CD4-positive, alpha-beta T cell (primary cell): Measurements from ENCODE around the gene FAM135A. TPM values are rescaled to one million over a fixed set of nuclear protein-coding genes. Genes with fewer than 3 reads are reported as not detected.

Source experiments
- ATAC-seq: fragments of 200-7000 bp; cut with Tn5 transposase; one replicate; pipeline ENCODE4 v1.10.0; 2022; ENCODE audit warnings: mild to moderate bottlenecking; ENCODE audit not compliant: poor library complexity
- CTCF ChIA-PET: fragments of 350-600 bp; sonication (Branson Sonifier 250); formaldehyde crosslinking; loops from one replicate; lab custom pipeline; 2021; ENCODE audit warnings: antibody characterized with exemption, inconsistent platforms; lab: Charles Lee
- POLR2A ChIA-PET: fragments of 350-600 bp; sonication (Branson Sonifier 250); formaldehyde crosslinking; loops from one replicate; lab custom pipeline; 2021; ENCODE audit warnings: antibody characterized with exemption, inconsistent platforms; lab: Charles Lee
- DNase-seq, 14 experiments: peaks; one replicate each; pipeline ENCODE4 v3.0.0-alpha.2; 2013 to 2020; ENCODE audit warnings: mixed read lengths in 2 of 14
- H3K27ac ChIP-seq, 2 donors: one replicate each; pipeline versions ENCODE4 v1.5.1 to v1.7.0; 2013; ENCODE audit warnings: low read length in 2 of 2, low read depth in 1 of 2, mild to moderate bottlenecking in 1 of 2
- H3K27me3 ChIP-seq, 2 experiments: 1 replicate in 1 of 2; 2 replicates in 1 of 2; pipeline versions ENCODE4 v1.6.1 to v1.7.0; 2013; ENCODE audit warnings: low read length in 2 of 2, control low read depth in 1 of 2, mild to moderate bottlenecking in 1 of 2, moderate library complexity in 1 of 2; ENCODE audit not compliant: insufficient read depth in 2 of 2, control insufficient read depth in 1 of 2
- H3K36me3 ChIP-seq: one replicate; pipeline ENCODE4 v1.6.1; 2013; ENCODE audit warnings: low read length, control low read depth; ENCODE audit not compliant: insufficient read depth
- H3K4me1 ChIP-seq: one replicate; pipeline ENCODE4 v1.6.1; 2013; ENCODE audit warnings: low read length, control low read depth; ENCODE audit not compliant: insufficient read depth
- H3K4me3 ChIP-seq: one replicate; pipeline ENCODE4 v1.5.1; 2013; ENCODE audit warnings: mild to moderate bottlenecking, low read length, moderate library complexity
- H3K9me3 ChIP-seq, 2 experiments: 1 replicate in 1 of 2; 2 replicates in 1 of 2; pipeline versions ENCODE4 v1.6.1 to v1.7.0; 2013; ENCODE audit warnings: low read length in 2 of 2, mild to moderate bottlenecking in 2 of 2, control low read depth in 1 of 2, moderate library complexity in 1 of 2; ENCODE audit not compliant: control insufficient read depth in 1 of 2, insufficient read depth in 1 of 2
- H3K27ac Mint-ChIP-seq: one replicate; pipeline ENCODE4 v1.8.0; 2020; ENCODE audit warnings: mixed read lengths
- H3K27me3 Mint-ChIP-seq: one replicate; pipeline ENCODE4 v1.8.0; 2021; ENCODE audit warnings: mixed read lengths
- H3K36me3 Mint-ChIP-seq: one replicate; pipeline ENCODE4 v1.8.0; 2021; ENCODE audit warnings: low read depth, mixed read lengths
- H3K4me1 Mint-ChIP-seq: one replicate; pipeline ENCODE4 v1.8.0; 2021; ENCODE audit warnings: low read depth, mixed read lengths
- H3K4me3 Mint-ChIP-seq: one replicate; pipeline ENCODE4 v1.8.0; 2020; ENCODE audit warnings: mild to moderate bottlenecking, mixed read lengths
- H3K9me3 Mint-ChIP-seq: one replicate; pipeline ENCODE4 v1.8.0; 2020; ENCODE audit warnings: mixed read lengths
- intact Hi-C, 2 experiments: fragments of 100-400 bp; cut with DNase I in 1 of 2; cut with micrococcal nuclease in 1 of 2; formaldehyde crosslinking; loops; one replicate each; pipeline versions ENCODE4 v1.15.1 to v1.9.0; 2023 to 2025; cut with DNase I, micrococcal nuclease
- total RNA-seq, 174 experiments: library from RNA in 2 of 174; stranded (reverse) in 2 of 174; gene quantifications; one replicate each; pipeline ENCODE4 v1.2.3 and lab custom pipeline; 2021 to 2026
- TF ChIP-seq, protein P1 (sequence below): fragments of 200-600 bp; IDR thresholded peaks from one replicate; pipeline ENCODE4 v1.8.0; 2022; ENCODE audit warnings: antibody characterized with exemption, mild to moderate bottlenecking

The FAM135A gene
- total RNA-seq, 2 experiments from 2014 or later = 5.6 to 6.6 TPM

DNA sequence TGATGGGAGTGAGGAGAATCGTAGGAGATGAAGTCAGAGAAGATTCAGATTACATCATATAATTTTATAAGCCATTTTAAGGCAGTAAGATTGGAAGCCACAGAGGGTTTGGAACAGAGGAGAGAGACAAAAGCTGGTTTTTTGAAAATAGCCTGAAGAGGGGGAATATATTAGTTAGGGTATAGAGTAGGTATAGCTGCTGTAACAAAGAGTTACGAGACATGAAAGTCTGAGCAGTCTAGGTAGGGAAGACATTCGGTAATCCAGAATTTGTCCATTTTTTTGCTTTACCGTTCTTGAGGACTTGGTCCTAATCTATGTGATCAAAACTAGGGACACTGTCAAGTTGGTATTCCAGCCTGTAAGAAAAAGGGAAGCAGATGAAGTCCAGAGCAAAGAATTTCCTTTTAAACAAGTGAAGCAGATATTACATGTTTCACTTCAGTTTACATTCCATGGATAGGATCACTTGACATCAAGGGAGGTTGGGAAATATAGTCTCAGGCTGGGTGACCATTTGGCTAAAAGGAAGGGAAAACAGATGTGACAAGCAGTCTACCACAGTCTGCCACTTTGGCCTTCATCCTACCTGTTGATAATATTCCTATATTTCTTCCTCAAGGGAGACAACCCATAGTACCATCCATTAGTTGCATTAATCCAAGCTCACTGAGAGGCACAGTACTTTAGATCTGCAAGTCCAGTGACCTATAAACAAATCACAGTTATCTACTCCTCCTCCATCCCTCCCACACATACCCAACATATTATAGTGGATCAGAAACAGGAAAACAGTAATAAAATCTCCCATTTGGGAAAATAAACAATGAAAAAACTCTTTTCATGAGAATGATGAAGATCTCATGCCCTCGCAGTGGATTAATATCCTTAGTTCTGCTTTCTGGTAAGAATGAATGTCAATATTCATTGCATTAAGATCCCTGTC lies 10.2 kb downstream of the FAM135A start:
- ChIA-PET CTCF (no interaction called here), POLR2A (no interaction called here)
- H3K36me3 Mint-ChIP-seq = peaks cover 28% of the 10 kb centered on the region
- Histone ChIP-seq H3K4me3 (no peak overlapping the region), H3K27me3 (no peaks in the 10 kb centered on the region), H3K4me1 (no peaks in the 10 kb centered on the region), H3K9me3 (no peaks in the 10 kb centered on the region), H3K27ac (no peak overlapping the region), H3K36me3 (peaks cover 3% of the 10 kb centered on the region)
- H3K9me3 Mint-ChIP-seq = no peaks in the 10 kb centered on the region
- H3K27ac Mint-ChIP-seq = no peak overlapping the region
- TF ChIP-seq, protein P1, sequence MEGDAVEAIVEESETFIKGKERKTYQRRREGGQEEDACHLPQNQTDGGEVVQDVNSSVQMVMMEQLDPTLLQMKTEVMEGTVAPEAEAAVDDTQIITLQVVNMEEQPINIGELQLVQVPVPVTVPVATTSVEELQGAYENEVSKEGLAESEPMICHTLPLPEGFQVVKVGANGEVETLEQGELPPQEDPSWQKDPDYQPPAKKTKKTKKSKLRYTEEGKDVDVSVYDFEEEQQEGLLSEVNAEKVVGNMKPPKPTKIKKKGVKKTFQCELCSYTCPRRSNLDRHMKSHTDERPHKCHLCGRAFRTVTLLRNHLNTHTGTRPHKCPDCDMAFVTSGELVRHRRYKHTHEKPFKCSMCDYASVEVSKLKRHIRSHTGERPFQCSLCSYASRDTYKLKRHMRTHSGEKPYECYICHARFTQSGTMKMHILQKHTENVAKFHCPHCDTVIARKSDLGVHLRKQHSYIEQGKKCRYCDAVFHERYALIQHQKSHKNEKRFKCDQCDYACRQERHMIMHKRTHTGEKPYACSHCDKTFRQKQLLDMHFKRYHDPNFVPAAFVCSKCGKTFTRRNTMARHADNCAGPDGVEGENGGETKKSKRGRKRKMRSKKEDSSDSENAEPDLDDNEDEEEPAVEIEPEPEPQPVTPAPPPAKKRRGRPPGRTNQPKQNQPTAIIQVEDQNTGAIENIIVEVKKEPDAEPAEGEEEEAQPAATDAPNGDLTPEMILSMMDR = no peak
- ATAC-seq = no peak
- intact Hi-C loops = no loop called here
- no peaks in the 10 kb centered on the region for H3K27me3 Mint-ChIP-seq
- H3K4me1 Mint-ChIP-seq = no peaks in the 10 kb centered on the region
- no peak for DNase-seq
- no peak overlapping the region for H3K4me3 Mint-ChIP-seq

DNA sequence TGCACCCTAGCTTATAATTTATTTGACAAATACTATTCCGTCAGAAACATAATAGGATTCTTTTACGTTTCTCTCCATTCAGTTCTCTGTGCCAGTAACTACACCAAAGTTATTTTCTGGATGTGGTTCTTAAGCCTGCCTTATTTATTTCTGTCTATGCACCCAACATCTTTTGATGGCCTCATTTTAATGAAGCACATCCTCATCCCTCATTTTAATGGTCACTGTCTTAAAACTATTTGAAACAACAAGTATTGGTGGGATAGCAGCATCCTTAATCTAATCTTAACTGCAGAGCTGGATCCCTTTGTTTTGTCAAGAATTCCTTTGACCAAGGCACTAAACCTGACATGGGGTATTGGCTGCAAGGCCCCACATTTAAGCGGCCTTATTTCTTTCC lies 11.0 kb downstream of the FAM135A start:
- no peaks in the 10 kb centered on the region for H3K4me1 ChIP-seq
- ATAC-seq (no peak), DNase-seq (no peak)
- ChIA-PET CTCF (no interaction called here), POLR2A (no interaction called here)
- no peak overlapping the region for H3K4me3 Mint-ChIP-seq
- peaks cover 3% of the 10 kb centered on the region for H3K36me3 ChIP-seq
- intact Hi-C loops = no loop called here
- H3K27me3 ChIP-seq = no peaks in the 10 kb centered on the region
- no peaks in the 10 kb centered on the region for H3K9me3 ChIP-seq
- TF ChIP-seq, protein P1 = no peak
- no peak overlapping the region for H3K4me3 ChIP-seq
- H3K27ac ChIP-seq = no peak overlapping the region
- no peaks in the 10 kb centered on the region for H3K9me3 Mint-ChIP-seq
- H3K27ac Mint-ChIP-seq = no peak overlapping the region
- peaks cover 31% of the 10 kb centered on the region for H3K36me3 Mint-ChIP-seq
- H3K27me3 Mint-ChIP-seq = no peaks in the 10 kb centered on the region
- no peaks in the 10 kb centered on the region for H3K4me1 Mint-ChIP-seq

DNA sequence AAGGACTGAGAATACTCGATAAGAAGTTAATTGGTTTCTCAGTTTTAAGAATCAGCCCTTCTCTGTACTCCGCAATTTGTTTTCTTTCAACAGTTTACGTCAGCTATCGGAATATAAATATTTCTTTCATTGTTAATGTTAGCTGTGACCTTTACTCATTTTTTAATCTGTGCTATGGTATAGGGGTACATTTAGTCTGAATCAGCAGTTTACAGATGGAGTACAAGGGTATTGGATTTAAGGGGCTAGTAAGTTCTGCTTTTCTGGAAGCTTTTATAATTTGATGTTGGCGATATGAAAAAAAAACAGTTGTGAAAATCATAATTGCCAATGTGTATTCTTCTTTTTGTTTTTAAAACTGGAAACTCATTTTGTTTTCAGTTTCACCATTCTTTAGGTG lies 23.0 kb downstream of the FAM135A start:
- Histone ChIP-seq H3K36me3 (no peaks in the 10 kb centered on the region), H3K9me3 (no peaks in the 10 kb centered on the region), H3K4me1 (no peaks in the 10 kb centered on the region), H3K27ac (no peak overlapping the region), H3K27me3 (no peaks in the 10 kb centered on the region), H3K4me3 (no peak overlapping the region)
- ChIA-PET POLR2A (no interaction called here), CTCF (interaction anchor here (0.6 kb wide), 1 partner anchor 185 kb away, joined by 3 read pairs; no protein-coding TSS in a partner anchor)
- TF ChIP-seq, protein P1 = no peak
- peaks cover 34% of the 10 kb centered on the region for H3K36me3 Mint-ChIP-seq
- no peaks in the 10 kb centered on the region for H3K4me1 Mint-ChIP-seq
- peaks cover 3% of the 10 kb centered on the region for H3K9me3 Mint-ChIP-seq
- ATAC-seq (no peak), DNase-seq (no peak)
- intact Hi-C loops = no loop called here
- H3K27me3 Mint-ChIP-seq = no peaks in the 10 kb centered on the region
- H3K4me3 Mint-ChIP-seq = no peak overlapping the region
- H3K27ac Mint-ChIP-seq = no peak overlapping the region
